K562 (cell line): ENCODE data around the gene DMRT2. TPM values are rescaled to one million over a fixed set of nuclear protein-coding genes. Genes with fewer than 3 reads are reported as not detected.

Experiments
- CTCF ChIP-seq, 3 experiments: IDR thresholded peaks in 2 of 3; conservative IDR thresholded peaks in 1 of 3; 2 replicates each; pipeline ENCODE4 v1.5.1; 2011 to 2012; ENCODE audit warnings: low read length in 3 of 3, mild to moderate bottlenecking in 3 of 3, control low read depth in 2 of 3, improper control_type of control experiment in 1 of 3, inconsistent platforms in 1 of 3, low read depth in 1 of 3, mixed read lengths in 1 of 3, moderate library complexity in 1 of 3; ENCODE audit not compliant: insufficient read depth in 2 of 3
- FOXK1 ChIP-seq: sonication (generic); formaldehyde crosslinking; IDR thresholded peaks from 2 replicates; pipeline ENCODE4 v1.8.0; 2022; ENCODE audit warnings: missing genetic modification reagents, mild to moderate bottlenecking, borderline replicate concordance
- KLF1 ChIP-seq: fragments of 450-650 bp; IDR thresholded peaks from 2 replicates; pipeline ENCODE4 v1.6.1; 2016; ENCODE audit warnings: missing genetic modification characterization, missing compliant biosample characterization
- NR2C2 ChIP-seq, 2 experiments: fragments of 200-800 bp in 1 of 2; sonication (Bioruptor generic) in 1 of 2; sonication (generic) in 1 of 2; formaldehyde crosslinking in 1 of 2; IDR thresholded peaks; 2 replicates each; pipeline versions ENCODE4 v1.6.1 to v1.8.0; 2016 to 2022; ENCODE audit warnings: mild to moderate bottlenecking in 1 of 2, missing compliant biosample characterization in 1 of 2, missing genetic modification characterization in 1 of 2, missing genetic modification reagents in 1 of 2
- STAG1 ChIP-seq: sonication (generic); formaldehyde crosslinking; IDR thresholded peaks from 2 replicates; pipeline ENCODE4 v1.5.0; 2020; ENCODE audit warnings: missing genetic modification reagents, borderline replicate concordance
- ZBED1 ChIP-seq: IDR thresholded peaks from 2 replicates; pipeline ENCODE4 v1.6.1; 2014
- ZNF124 ChIP-seq: sonication (generic); formaldehyde crosslinking; IDR thresholded peaks from 2 replicates; pipeline ENCODE4 v1.8.1; 2022; ENCODE audit warnings: missing genetic modification reagents
- ZNF133 ChIP-seq: fragments of 250-450 bp; sonication (Bioruptor Pico); IDR thresholded peaks from 2 replicates; pipeline ENCODE4 v1.4.0; 2020; ENCODE audit warnings: mild to moderate bottlenecking
- ZNF41 ChIP-seq: fragments of 250-450 bp; sonication (Bioruptor Pico); conservative IDR thresholded peaks from 2 replicates; pipeline ENCODE4 v1.4.0; 2020; ENCODE audit warnings: mild to moderate bottlenecking
- polyA plus RNA-seq, 8 experiments: library from polyadenylated mRNA; depleted of rRNA in 4 of 8; stranded (reverse) in 5 of 8; unstranded in 3 of 8; fragments of >200 nt; fragmentation: Nextera tagmentation in 2 of 8; fragmentation: Illumina TruSeq in 1 of 8; extraction: Ambion mirVana in 2 of 8; extraction: Trizol in 1 of 8; gene quantifications; 2 replicates each; pipeline versions ENCODE4 v1.2.1 to v1.2.3, GENCODE V29; 2011 to 2014; ENCODE audit warnings: inconsistent platforms in 1 of 8, missing spikeins in 1 of 8
- total RNA-seq, 7 experiments: library from RNA; depleted of rRNA in 6 of 7; stranded (reverse); fragments of >200 nt in 6 of 7; fragmentation: Illumina TruSeq in 2 of 7; extraction: Trizol in 2 of 7; gene quantifications; 2 replicates each; pipeline versions ENCODE4 v1.2.1 to v1.2.3, GENCODE V29; 2011 to 2021; ENCODE audit warnings: low replicate concordance in 1 of 7
- TF ChIP-seq, protein P1 (sequence below), 2 experiments: fragments of 450-650 bp; formaldehyde crosslinking in 1 of 2; IDR thresholded peaks; 2 replicates each; pipeline versions ENCODE4 v1.4.0 to v1.6.1; 2014 to 2020; ENCODE audit warnings: mild to moderate bottlenecking in 2 of 2, borderline replicate concordance in 1 of 2, low read depth in 1 of 2
- TF ChIP-seq, protein P2 (sequence below): fragments of 450-650 bp; IDR thresholded peaks from 2 replicates; pipeline ENCODE4 v1.6.1; 2017; ENCODE audit warnings: antibody characterized with exemption

The DMRT2 gene
- total and polyA plus RNA-seq, 9 of the 15 experiments (the other 6 are each of a cell fraction or from before 2014, with no cell fraction given): not detected

GRCh38 chr9:1009101-1009707 lies 41.0 kb upstream of the DMRT2 start (continued):
- TF ChIP-seq, protein P1, sequence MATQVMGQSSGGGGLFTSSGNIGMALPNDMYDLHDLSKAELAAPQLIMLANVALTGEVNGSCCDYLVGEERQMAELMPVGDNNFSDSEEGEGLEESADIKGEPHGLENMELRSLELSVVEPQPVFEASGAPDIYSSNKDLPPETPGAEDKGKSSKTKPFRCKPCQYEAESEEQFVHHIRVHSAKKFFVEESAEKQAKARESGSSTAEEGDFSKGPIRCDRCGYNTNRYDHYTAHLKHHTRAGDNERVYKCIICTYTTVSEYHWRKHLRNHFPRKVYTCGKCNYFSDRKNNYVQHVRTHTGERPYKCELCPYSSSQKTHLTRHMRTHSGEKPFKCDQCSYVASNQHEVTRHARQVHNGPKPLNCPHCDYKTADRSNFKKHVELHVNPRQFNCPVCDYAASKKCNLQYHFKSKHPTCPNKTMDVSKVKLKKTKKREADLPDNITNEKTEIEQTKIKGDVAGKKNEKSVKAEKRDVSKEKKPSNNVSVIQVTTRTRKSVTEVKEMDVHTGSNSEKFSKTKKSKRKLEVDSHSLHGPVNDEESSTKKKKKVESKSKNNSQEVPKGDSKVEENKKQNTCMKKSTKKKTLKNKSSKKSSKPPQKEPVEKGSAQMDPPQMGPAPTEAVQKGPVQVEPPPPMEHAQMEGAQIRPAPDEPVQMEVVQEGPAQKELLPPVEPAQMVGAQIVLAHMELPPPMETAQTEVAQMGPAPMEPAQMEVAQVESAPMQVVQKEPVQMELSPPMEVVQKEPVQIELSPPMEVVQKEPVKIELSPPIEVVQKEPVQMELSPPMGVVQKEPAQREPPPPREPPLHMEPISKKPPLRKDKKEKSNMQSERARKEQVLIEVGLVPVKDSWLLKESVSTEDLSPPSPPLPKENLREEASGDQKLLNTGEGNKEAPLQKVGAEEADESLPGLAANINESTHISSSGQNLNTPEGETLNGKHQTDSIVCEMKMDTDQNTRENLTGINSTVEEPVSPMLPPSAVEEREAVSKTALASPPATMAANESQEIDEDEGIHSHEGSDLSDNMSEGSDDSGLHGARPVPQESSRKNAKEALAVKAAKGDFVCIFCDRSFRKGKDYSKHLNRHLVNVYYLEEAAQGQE (IDR thresholded peaks at IDR 0.05; ENCODE audit: borderline replicate concordance): peak; percentile 42; the same call in 1 of the 2 replicates
- TF ChIP-seq, protein P1 (CRISPR knock-in tag; IDR thresholded peaks at IDR 0.05; ENCODE audit: low read depth): no peak
- TF ChIP-seq KLF1 (tag): no peak
- TF ChIP-seq STAG1: peak; percentile 74; the same call in 1 of the 2 replicates
- no peak for TF ChIP-seq ZBED1
- TF ChIP-seq ZNF41 (CRISPR knock-in tag): no peak
- no peak for TF ChIP-seq ZNF133 (CRISPR knock-in tag)
- TF ChIP-seq, protein P2, sequence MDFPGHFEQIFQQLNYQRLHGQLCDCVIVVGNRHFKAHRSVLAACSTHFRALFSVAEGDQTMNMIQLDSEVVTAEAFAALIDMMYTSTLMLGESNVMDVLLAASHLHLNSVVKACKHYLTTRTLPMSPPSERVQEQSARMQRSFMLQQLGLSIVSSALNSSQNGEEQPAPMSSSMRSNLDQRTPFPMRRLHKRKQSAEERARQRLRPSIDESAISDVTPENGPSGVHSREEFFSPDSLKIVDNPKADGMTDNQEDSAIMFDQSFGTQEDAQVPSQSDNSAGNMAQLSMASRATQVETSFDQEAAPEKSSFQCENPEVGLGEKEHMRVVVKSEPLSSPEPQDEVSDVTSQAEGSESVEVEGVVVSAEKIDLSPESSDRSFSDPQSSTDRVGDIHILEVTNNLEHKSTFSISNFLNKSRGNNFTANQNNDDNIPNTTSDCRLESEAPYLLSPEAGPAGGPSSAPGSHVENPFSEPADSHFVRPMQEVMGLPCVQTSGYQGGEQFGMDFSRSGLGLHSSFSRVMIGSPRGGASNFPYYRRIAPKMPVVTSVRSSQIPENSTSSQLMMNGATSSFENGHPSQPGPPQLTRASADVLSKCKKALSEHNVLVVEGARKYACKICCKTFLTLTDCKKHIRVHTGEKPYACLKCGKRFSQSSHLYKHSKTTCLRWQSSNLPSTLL: no peak
- no peak for TF ChIP-seq NR2C2 (CRISPR knock-in tag; IDR thresholded peaks at IDR 0.05)
- TF ChIP-seq NR2C2 (tag; IDR thresholded peaks at IDR 0.05): no peak
- no peak for TF ChIP-seq FOXK1 (CRISPR knock-in tag)
- peak; percentile 73 to 83 (median 81) for TF ChIP-seq CTCF (IDR thresholded peaks at IDR 0.05 in 2 of 3, conservative IDR thresholded peaks at IDR 0.05 in 1 of 3; ENCODE audit: insufficient read depth in 2 of 3, low read depth in 1 of 3, low read length in 3 of 3)
- TF ChIP-seq ZNF124 (CRISPR knock-in tag): no peak
